Left lung (tissue), 10 donors: ENCODE measurements around the gene BPIFA3. TPM values are rescaled to one million over a fixed set of nuclear protein-coding genes. Genes with fewer than 3 reads are reported as not detected.

ENCODE experiments used
- ATAC-seq: fragments of 200-7000 bp; cut with Tn5 transposase; one replicate; pipeline ENCODE4 v1.9.1; 2020; ENCODE audit warnings: moderate library complexity
- DNase-seq, 4 donors: peaks; one replicate each; pipeline ENCODE4 v3.0.0-alpha.2; 2013 to 2020
- H3K27ac ChIP-seq, 2 donors: fragments of 200-600 bp; sonication (generic) in 1 of 2; one replicate each; pipeline versions ENCODE4 v1.5.0 to v1.8.0; 2020 to 2021
- H3K27me3 ChIP-seq, 2 donors: fragments of 200-600 bp; sonication (generic) in 1 of 2; one replicate each; pipeline versions ENCODE4 v1.5.0 to v1.8.0; 2020 to 2021
- H3K36me3 ChIP-seq, 2 donors: fragments of 200-600 bp; sonication (generic) in 1 of 2; one replicate each; pipeline versions ENCODE4 v1.5.0 to v1.8.0; 2020 to 2021
- H3K4me1 ChIP-seq, 2 donors: fragments of 200-600 bp; one replicate each; pipeline ENCODE4 v1.8.0; 2021
- H3K4me3 ChIP-seq, 2 donors: fragments of 200-600 bp; sonication (generic) in 1 of 2; one replicate each; pipeline versions ENCODE4 v1.5.0 to v1.8.0; 2020 to 2021; ENCODE audit warnings: mild to moderate bottlenecking in 1 of 2
- H3K9me3 ChIP-seq, 2 donors: fragments of 200-600 bp; sonication (generic) in 1 of 2; one replicate each; pipeline versions ENCODE4 v1.5.0 to v1.8.0; 2020 to 2021
- CTCF ChIP-seq, 2 donors: fragments of 200-600 bp; sonication (generic) in 1 of 2; IDR thresholded peaks; one replicate each; pipeline versions ENCODE4 v1.5.0 to v1.8.0; 2021; ENCODE audit warnings: antibody characterized with exemption in 2 of 2
- intact Hi-C, 2 donors: fragments of 100-400 bp; cut with DNase I; formaldehyde crosslinking; loops; one replicate each; pipeline versions ENCODE4 v1.11.2 to v1.14.2; 2022
- polyA plus RNA-seq, 6 donors: library from polyadenylated mRNA; unstranded; fragments of 120-200 nt; gene quantifications; one replicate each; pipeline ENCODE4 v1.2.1, GENCODE V29; 2013; ENCODE audit not compliant: insufficient read length in 6 of 6
- total RNA-seq, 2 donors: library from RNA; stranded (reverse); fragmentation: NEBNext Ultra II Directional; extraction: Animal tissue kit (Norgen Biotek cat#: 25700); gene quantifications; one replicate each; pipeline ENCODE4 v1.2.1, GENCODE V29; 2021
- donor health status: DM: no; HTN: yes; CAD: no.
- donor health status: DM: no; HTN: no; CAD: no.

Gene BPIFA3
- total and polyA plus RNA-seq, 8 donors: not detected

GRCh38 chr20:33246077-33246476, 28.9 kb downstream of the BPIFA3 start:
- no peak for TF ChIP-seq CTCF (IDR thresholded peaks at IDR 0.05)

GRCh38 chr20:33249456-33249855, 32.3 kb downstream of the BPIFA3 start:
- ATAC-seq: no peak
- Histone ChIP-seq H3K36me3 (no peaks in the 10 kb centered on the region), H3K27me3 (no peaks in the 10 kb centered on the region), H3K4me3 (no peak overlapping the region), H3K4me1 (no peaks in the 10 kb centered on the region), H3K27ac (no peak overlapping the region), H3K9me3 (no peaks in the 10 kb centered on the region)
- DNase-seq: no peak
- no peak for TF ChIP-seq CTCF (IDR thresholded peaks at IDR 0.05)
- intact Hi-C loops: no loop called here

More at GRCh38 chr20:33246077-33246476, 28.9 kb downstream of the BPIFA3 start:
- DNase-seq (no peak), ATAC-seq (no peak)
- H3K4me1 ChIP-seq: no peaks in the 10 kb centered on the region
- H3K4me3 ChIP-seq: no peak overlapping the region
- H3K9me3 ChIP-seq: no peaks in the 10 kb centered on the region
- intact Hi-C loops: no loop called here
- H3K27ac ChIP-seq: no peak overlapping the region
- no peaks in the 10 kb centered on the region for H3K36me3 ChIP-seq
- H3K27me3 ChIP-seq: no peaks in the 10 kb centered on the region

- Histone ChIP-seq H3K9me3 (no peaks in the 10 kb centered on the region), H3K4me3 (no peak overlapping the region), H3K36me3 (no peaks in the 10 kb centered on the region), H3K27ac (no peak overlapping the region), H3K4me1 (no peaks in the 10 kb centered on the region), H3K27me3 (no peaks in the 10 kb centered on the region)
- no peak for TF ChIP-seq CTCF (IDR thresholded peaks at IDR 0.05)
- ATAC-seq: no peak
- no peak for DNase-seq
- intact Hi-C loops: no loop called here
Measured at GRCh38 chr20:33250666-33251065, 33.5 kb downstream of the BPIFA3 start.

GRCh38 chr20:33251496-33251895, 34.3 kb downstream of the BPIFA3 start:
- no peaks in the 10 kb centered on the region for H3K4me1 ChIP-seq
- ATAC-seq (no peak), DNase-seq (no peak)
- H3K9me3 ChIP-seq: no peaks in the 10 kb centered on the region
- no peak overlapping the region for H3K4me3 ChIP-seq
- no peak for TF ChIP-seq CTCF (IDR thresholded peaks at IDR 0.05)
- H3K27me3 ChIP-seq: no peaks in the 10 kb centered on the region
- H3K36me3 ChIP-seq: no peaks in the 10 kb centered on the region
- intact Hi-C loops: no loop called here
- H3K27ac ChIP-seq: no peak overlapping the region

GRCh38 chr20:33252460-33252859, 35.3 kb downstream of the BPIFA3 start:
- H3K27me3 ChIP-seq: no peaks in the 10 kb centered on the region
- no peaks in the 10 kb centered on the region for H3K4me1 ChIP-seq
- no peaks in the 10 kb centered on the region for H3K9me3 ChIP-seq
- ATAC-seq (no peak), DNase-seq (no peak)
- no peak overlapping the region for H3K4me3 ChIP-seq
- H3K36me3 ChIP-seq: no peaks in the 10 kb centered on the region
- intact Hi-C loops: no loop called here
- H3K27ac ChIP-seq: no peak overlapping the region
- TF ChIP-seq CTCF (IDR thresholded peaks at IDR 0.05): no peak
